HG03521 (cell line): Measurements from ENCODE around the gene FIGNL2.

Experiments used
- ATAC-seq: cut with Tn5 transposase; IDR thresholded peaks from one replicate; pipeline ENCODE4 v1.9.1; 2021; ENCODE audit warnings: mild to moderate bottlenecking, moderate library complexity; ENCODE audit not compliant: unreplicated experiment

FIGNL2 gene

DNA sequence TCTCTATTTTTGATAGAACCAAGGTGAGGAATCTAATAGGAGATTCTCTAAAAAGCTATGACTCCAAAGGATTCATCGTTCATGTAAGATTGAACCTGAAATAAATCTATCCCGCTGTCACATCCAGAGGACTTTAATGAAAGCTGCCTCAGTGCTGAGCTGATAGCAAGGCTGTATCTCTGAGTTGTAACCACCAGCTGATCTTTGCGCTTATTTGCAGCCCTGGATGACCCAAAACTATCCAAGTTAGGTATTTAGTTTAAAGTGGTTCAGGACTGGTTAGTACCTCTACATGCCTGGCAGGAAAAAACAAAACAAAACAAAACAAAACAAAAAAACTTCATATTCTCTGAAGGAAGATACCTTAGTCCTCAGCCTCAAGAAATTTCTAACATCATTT lies 30.6 kb upstream of the FIGNL2 start:
- ATAC-seq: no peak

DNA sequence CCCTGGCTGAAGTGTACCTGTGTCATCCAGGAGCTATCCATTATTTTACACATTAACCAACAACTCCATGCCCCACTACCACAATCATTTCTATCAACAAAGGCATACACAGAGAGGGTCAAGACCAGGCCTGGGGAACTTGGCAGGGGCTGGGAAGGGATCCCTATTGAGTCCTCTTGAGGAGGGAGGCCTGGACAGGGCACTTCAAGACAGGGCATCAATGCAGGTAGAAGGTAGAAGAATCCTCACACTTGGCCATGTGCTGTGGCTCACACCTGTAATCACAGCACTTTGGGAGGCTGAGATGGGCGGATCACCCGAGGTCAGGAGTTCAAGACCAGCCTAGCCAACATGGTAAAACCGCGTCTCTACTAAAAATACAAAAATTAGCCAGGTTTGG lies 26.0 kb upstream of the FIGNL2 start:
- no peak for ATAC-seq

DNA sequence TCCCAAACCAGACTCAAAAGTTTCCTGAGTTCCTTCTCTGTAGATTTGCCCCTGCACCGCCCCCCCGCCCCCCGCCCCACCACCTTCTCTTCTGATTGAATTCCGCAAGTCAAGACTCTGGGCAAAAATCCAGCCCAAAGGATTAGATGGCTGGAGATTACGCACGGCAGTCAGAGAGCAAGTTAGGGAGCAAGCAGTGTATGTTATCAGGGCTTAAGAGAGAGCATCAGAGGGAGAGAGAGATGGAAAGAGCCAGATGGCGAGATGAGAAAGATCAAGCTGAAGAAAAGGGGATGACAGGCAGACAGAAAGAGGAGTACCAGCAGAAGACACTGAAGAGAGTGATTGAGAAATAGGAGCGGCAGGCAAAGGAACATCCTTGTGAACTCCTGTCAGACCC lies 25.5 kb upstream of the FIGNL2 start:
- no peak for ATAC-seq

DNA sequence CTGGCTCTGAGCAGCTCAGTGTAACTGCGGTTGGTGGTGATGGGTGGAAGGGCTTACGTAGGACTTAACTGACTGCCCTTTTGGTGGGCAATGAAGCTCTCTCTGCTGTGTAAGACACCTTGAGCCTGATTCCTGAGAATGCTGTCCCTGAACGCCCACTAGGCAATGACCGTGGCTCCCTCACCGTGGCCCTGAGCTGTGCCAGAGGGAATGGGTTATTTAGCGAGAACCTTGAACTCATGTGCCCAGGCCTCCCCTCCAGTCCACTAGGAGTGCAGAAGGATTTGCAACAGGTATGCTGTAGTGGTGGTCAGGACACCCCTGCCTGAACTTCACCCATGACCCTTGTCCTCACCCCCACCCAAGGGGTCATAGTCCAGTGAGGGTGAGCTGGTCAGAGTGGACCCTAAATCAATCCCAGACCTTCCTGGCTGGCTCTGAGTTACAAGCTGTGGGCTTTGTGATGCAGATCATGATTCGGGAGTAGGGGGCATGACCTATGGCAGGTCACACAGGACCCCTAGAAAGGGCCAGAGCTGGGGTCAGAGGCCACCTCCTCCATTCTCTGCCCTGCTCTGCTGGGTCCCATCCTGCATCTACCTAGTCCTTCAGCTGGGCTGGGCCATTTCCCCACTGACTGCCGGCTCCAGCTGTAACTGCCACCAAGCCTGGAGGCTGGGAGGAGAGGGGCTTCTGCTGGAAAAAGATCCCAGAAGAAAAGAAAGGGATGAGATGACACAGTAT lies 24.9 kb upstream of the FIGNL2 start:
- no peak for ATAC-seq

DNA sequence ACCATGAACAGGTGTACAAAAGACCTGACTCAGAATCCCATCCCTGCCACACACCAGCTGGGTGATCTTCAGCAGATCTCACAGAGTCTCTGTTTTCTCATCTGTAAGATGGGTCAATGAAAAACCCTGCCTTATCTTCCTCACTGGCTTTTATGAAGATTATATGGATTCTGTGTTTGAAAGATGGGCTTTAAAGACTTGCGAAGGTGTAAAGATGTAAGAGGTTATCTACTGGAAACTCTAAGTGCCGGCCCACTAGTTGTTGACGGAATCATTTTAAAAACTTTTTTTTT lies 24.1 kb upstream of the FIGNL2 start:
- no peak for ATAC-seq

DNA sequence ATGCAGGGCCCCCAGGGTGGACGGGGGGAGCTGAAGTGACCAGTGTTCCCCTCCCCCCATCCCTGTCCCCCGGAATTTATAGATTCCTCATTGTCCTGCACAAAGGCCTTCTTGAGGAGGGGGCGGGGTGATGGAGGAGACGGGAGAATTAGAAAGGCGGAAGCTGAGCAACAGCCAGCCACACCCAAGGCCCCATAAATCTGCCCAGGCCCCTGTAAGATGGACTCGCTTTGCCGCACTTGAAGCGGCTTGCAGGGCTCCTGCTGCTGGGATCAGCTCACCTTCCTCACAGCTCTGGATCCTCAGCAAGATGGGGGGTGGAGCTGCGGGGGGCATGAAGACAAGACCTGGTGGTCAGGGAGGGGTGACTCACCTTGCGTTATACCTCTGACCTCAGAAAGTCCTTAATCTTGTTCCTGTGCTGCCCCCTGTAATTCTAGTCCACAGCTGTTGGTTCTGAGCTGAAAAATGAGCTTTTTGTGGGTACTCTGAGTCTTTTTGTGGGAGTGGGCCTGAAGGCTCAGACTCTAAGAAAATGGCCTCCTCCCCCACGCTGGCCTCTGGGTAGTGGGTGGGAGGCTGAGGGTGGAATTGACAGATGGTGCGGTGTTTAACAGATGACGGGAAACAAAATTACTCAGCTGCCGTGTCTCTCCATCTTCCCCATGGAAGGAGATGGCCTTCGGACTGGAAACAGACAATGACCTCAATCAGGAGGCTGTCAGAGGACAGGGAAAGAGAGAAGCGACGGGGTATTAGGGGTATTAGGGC lies 23.6 kb upstream of the FIGNL2 start:
- no peak for ATAC-seq

DNA sequence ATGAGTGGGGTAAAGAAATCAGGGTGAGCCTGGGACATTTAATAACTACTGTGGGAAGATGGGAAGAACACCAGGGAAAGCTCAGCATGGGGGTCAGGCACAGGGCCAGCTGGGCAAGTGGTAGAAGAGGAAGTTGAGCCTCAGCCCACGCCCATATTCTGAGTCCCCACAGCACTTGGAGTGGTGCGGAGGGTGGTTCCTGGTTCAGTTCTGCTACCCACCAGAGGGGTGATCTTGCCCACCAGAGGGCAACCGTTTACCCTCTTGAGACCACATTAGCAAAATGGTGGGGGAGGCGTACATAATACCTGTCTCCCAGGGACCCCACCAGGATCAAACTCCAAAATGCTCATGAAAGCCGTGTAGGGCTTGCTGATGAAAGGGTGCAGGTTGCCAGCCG lies 22.6 kb upstream of the FIGNL2 start:
- ATAC-seq: no peak

DNA sequence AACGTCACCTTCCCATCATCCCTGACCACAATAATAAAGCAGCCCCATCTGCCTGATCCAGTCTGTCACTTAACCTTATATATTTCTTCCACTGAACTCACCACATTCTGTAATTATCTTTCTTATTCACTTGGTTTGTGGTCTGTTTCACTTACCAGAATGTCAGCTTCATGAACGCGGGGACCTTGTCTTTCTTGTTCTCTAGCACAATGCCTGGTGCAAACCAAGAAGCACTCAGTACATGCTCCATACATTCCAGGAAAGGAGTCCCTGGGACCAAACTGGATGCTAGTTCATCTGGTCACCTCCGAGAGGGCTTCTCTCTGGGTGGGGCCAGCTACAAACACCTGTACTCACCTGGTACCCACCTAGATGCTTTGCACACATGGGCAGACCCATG lies 22.0 kb upstream of the FIGNL2 start:
- no peak for ATAC-seq

DNA sequence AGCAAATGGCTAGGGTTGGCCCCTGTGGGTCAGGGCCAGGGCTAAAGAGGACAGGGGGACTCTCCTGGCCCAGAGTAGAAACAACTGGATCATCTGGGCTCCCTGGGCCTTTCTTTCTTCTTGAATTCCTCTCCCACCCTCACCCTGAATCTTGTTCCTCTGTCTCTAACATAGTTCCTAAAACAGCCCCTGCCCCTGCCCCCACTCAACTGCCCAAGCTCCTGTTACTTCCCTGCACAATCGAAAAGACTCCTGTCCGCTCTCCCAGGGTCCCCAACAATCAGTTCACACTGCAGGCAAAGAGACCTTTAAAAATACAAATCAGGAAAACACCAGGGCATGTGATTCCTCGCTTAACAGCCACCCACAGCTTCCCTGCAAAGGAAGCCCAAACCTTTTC lies 21.4 kb upstream of the FIGNL2 start:
- no peak for ATAC-seq

DNA sequence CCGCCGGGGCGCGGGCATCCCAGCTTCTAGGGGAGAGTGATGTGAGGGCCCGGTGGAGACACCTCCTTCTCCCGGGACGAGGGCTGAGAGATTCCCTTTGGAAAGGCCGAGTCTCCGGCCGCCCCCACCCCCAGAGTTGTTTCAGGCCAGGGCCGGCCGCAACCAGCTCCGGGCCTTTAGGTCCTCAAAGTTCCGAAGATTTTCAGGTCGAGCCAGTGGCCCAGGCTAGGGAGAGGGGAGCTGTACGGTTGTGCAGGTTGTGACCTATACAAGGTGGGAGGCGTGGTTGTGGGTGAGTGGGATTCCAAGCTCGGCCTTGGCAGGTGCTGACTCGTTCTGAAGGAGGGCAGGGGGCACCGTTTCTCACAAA lies 21.0 kb upstream of the FIGNL2 start:
- ATAC-seq: no peak

DNA sequence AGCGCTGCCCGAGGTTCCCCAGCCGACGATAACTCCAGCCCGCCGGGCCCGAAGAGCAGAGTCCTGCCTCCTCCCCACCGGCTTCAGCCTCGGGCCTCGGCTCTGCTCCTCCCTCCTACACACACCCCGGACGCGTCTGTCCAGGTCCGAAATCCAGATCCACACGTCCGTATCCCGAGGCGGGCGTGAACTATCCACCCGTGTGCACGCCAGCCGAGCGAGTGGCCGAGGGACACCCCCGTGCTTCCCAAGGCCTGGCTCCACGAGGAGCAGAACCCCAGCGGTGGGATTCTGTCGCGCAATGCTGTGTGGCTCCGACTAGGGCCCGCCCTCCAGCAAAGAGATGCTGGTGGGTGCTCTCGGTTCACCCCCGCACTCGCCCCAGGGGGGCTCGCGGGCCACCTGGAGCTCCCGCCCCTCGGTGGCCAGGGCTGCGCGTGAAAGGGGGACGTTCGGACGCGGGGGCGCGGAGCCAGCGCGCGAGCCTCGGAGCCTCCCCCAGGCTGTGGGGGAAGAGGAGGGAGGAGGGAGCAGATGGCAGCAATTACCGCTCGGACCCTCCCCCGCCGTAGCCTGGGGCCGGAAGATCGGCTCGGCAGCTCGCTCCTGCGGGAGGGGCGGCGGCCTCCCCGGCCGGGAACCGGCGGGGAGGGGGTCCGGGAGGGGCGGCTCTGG lies 20.4 kb upstream of the FIGNL2 start:
- ATAC-seq: no peak

DNA sequence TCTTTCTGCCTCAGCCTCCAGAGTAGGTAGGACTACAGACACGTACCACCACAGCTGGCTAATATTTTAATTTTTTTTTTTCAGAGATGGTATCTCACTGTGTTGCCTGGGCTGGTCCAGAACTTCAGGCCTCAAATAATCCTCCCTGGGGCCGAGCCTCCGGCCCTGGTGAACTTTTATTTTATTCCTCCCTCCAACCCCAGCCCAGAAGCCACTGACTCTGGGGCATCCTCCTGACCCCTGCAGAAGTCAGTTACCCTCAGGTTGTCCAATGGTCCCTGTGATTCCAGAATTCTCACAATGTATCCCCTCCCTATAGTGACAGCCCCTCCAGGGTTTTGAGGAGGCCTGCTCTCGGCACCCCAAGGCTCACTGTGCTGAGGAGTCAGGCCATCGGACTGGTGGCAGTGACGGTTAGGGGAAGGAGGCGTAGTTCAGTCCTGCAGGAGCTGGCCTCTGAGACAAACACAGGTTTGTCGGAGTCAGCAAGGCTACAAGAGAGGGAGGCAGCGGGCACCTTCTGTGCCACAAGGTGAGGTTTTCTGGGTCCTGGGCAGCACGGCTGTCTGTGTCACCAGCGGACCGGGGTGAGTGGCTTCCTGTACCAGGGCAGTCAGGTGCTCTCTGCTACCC lies 19.4 kb upstream of the FIGNL2 start:
- ATAC-seq: no peak

DNA sequence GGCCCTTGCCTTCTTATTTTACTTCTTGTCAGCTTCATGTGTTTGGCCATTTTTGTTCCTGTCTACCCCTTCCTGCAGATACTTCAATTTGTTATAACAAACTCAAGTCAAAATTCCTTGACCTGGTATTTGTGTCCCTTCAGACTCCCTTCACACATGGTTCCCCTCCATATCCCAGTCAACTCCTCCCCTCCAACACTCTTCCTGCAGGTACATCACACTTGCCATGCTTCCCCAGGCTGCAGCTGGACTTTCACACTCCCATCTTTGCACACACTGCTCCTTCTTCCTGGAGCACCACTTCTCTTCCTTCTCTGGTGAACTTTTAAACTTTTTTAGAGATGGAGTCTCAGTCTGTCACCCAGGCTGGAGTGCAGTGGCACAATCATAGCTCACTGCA lies 18.9 kb upstream of the FIGNL2 start:
- ATAC-seq: no peak

DNA sequence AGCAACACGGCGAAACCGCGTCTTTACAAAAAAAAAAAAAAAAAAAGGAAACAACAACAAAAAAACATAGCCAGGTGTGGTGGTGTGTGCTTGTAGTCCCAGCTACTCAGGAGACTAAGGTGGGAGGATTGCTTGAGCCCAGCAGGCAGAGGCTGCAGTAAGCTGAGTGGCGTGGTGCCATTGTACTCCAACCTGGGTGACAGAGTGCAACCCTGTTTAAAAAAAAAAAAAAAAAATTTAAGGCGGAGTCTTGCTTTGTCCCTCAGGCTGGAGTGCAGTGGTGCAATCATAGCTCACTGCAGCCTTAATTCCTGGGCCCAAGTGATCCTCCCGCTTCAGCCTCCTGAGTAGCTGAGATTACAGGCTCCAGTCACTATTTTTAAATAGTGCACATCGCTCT lies 18.2 kb upstream of the FIGNL2 start:
- no peak for ATAC-seq

DNA sequence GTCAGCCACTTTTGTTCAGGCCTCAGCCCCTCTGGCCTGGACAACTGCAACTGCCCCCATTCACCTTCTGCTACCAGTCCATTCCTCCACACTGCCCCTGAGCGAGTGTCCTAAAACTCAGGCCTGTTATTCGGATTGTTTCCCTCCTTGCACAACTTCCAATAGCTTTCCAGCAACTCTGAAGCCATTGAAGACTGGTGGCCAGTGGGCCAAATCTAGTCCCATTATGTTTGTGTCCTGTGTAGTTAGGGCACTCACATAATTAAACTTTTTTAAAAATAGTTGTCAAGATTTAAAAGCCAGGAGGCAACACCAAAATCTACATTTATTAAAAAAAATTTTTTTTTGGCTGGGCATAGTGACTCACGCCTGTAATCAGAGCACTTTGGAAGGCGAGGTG lies 17.8 kb upstream of the FIGNL2 start:
- no peak for ATAC-seq

DNA sequence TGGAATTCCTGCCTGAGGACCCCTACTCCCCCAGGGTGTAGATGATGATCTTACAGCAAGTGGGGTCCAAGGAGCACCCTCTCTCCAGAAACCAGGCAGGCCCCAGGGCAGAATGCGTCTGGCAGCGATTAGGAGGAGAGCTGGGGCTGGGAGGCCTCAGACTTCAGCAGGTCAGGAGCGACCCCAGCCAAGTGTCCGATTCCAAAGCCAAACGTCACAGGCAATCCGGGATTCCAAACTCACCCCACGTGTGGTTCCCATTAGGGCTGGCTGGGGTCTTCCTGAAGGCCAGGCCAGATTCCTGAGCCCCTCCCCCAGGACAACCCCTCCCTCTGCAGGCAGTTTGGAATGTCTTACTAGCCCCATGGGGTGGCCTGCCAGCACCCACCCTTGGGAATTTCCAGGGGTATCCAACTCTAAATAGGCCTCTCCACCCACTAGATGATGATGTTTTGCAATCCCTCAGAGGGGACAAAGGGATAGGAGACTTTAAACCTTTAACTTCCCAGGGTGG lies 17.3 kb upstream of the FIGNL2 start:
- no peak for ATAC-seq

DNA sequence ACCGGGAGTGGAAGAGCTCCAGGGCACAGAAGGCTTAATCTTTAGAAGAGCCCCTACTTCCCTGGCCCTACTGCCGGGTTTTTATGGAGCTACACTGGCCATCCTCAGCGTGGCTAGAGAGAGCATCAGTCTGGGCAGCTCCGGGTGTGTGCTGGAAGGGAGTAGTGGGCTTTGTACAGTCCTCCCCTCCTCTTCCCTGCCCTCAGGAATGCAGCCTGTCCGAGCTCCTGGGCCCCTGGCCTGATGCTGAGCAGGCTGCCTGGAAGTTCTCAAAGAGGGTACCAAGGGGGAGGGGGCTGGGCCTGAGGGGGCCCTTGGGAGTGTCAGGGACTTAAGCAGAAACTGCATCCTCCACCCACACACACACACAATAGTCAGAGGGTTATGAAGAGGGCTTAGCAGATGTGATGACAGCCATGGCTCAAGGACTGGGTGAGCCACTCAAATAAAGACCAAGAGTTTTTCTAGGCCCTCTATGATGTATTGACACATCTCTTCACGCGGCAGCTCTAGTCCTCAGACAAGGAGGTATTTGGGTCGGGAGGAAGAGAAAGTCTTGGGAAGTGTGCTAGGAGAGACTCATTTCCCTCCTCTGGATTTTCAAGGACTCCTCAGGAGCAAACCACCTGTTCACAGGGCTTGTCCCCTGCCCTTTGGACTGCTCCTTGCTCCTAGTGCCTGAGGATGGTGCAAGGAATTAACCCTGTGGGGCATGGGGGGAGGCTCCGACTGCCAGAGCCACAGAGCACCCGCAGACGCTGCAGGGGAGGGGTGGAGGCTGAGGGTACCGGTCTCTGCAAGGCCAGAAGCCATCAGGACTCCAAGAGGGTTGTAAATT lies 16.5 kb upstream of the FIGNL2 start:
- ATAC-seq: no peak

DNA sequence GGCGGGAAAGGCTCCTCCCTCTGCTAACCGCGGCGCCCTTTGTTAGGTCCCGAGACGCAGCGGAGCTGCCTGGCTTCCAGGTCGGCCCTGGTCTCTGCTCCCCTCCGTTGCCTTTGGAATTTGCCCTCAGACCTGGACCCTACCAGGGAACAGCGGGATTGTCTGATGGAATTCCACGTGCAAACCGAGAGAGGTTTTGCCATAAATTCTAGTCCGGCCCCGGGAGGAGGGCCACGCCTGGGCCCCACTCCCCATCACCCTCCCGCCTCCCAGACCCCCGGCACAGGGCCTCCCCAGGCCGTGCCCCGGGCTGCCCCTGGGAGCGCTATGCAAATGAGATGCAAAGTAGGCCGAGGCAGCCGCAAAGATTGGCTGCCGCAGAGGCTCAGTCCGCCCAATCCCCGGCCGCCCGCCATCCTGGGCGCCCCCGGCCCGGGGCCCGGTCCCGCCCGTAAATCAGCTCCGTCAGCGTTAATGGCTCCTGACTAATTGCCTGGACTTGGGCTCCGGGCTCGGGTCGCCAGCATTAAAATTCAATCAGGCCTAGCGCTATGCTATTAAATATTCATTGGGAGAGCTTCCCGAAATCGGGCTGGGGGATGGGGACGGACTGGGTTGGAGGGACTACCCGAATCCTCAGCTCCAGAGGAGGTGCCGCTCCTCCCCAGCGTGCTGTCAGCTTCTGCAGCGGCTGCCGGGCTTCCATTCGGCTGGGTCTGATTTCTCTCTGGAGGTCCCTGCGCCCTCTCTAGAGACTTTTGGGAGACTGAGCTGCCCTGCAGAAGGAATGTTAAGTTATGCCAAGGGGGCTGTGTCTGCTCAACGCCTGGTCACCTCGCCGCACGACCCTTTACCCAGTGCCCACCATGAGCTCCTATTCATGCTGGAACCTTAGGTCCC lies 15.7 kb upstream of the FIGNL2 start:
- ATAC-seq: no peak

DNA sequence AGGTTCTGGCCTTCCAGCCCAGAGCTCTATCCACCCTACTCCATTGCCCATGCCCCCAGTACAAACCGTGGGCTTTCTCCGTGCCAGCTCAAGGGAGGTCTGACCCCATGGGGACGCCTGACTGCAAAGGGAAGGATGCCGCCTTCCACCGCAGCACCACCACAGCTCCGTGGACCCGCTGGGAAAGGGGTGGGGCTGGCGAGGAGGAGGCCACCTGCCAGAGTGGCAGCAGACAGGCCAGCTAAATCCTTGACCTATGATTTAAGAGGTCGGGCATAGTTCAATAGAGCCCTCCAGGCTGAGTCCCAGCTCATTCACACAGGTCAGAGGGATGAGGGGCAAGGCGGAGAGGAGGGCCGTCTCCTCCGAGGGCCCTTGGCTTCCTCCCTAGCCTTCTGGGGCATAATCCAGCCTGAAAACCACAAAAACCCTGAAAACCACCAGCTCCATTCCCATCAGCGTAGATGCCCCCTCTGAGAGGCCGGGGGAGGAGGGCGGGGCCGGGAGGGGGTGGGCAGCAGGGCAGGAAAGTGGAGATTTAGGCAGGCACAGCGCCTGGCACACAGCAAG lies 14.9 kb upstream of the FIGNL2 start:
- no peak for ATAC-seq
